SKM-1 treated with dmso at 0.1 percent for 144 hours (cell line): ENCODE measurements around the gene TIMP3.

ENCODE experiments used
- DNase-seq: peaks from one replicate; lab custom pipeline; 2025; ENCODE audit not compliant: unreplicated experiment; lab: John Stamatoyannopoulos, UW

Gene TIMP3

GRCh38 chr22:32877196-32877595, 75.7 kb downstream of the TIMP3 start:
- no peak for DNase-seq

GRCh38 chr22:32879550-32879949, 78.0 kb downstream of the TIMP3 start:
- DNase-seq = no peak

- DNase-seq = no peak
Observed at GRCh38 chr22:32880061-32880460, 78.6 kb downstream of the TIMP3 start.

- DNase-seq = no peak
Observed at GRCh38 chr22:32880505-32880892, 79.0 kb downstream of the TIMP3 start.

- DNase-seq = no peak
Observed at GRCh38 chr22:32880893-32881596, 79.5 kb downstream of the TIMP3 start.

- no peak for DNase-seq
Observed at GRCh38 chr22:32882360-32882755, 80.9 kb downstream of the TIMP3 start.

GRCh38 chr22:32882774-32883530, 81.4 kb downstream of the TIMP3 start:
- no peak for DNase-seq

- no peak for DNase-seq
Observed at GRCh38 chr22:32887324-32887980, 85.9 kb downstream of the TIMP3 start.

GRCh38 chr22:32888976-32889375, 87.5 kb downstream of the TIMP3 start:
- no peak for DNase-seq

GRCh38 chr22:32896891-32897290, 95.4 kb downstream of the TIMP3 start:
- no peak for DNase-seq

GRCh38 chr22:32897400-32897799, 95.9 kb downstream of the TIMP3 start:
- DNase-seq = no peak

GRCh38 chr22:32900886-32901635, 99.6 kb downstream of the TIMP3 start:
- no peak for DNase-seq

- DNase-seq = no peak
Observed at GRCh38 chr22:32901925-32902324, 100.4 kb downstream of the TIMP3 start.

- DNase-seq = no peak
Observed at GRCh38 chr22:32903507-32903906, 102.0 kb downstream of the TIMP3 start.

GRCh38 chr22:32904044-32904443, 102.5 kb downstream of the TIMP3 start:
- DNase-seq = peak; percentile 1

- DNase-seq = no peak
Observed at GRCh38 chr22:32905400-32905799, 103.9 kb downstream of the TIMP3 start.

GRCh38 chr22:32909581-32910428, 108.3 kb downstream of the TIMP3 start:
- no peak for DNase-seq

GRCh38 chr22:32910429-32910772, 108.9 kb downstream of the TIMP3 start:
- no peak for DNase-seq

- DNase-seq = no peak
Observed at GRCh38 chr22:32911503-32911902, 110.0 kb downstream of the TIMP3 start.
